ENCODE data around the gene FGGY. TPM values are rescaled to one million over a fixed set of nuclear protein-coding genes. Genes with fewer than 3 reads are reported as not detected.

FGGY gene
- total RNA-seq, 2 experiments from 2014 or later: 6.6 to 9.7 TPM

- H3K36me3 Mint-ChIP-seq: no peaks in the 10 kb centered on the region
- H3K27ac Mint-ChIP-seq: no peak overlapping the region
- no peak for DNase-seq
- H3K27me3 Mint-ChIP-seq: peaks cover 8% of the 10 kb centered on the region
- H3K4me1 Mint-ChIP-seq: no peaks in the 10 kb centered on the region
- no peaks in the 10 kb centered on the region for H3K9me3 Mint-ChIP-seq
- H3K4me3 Mint-ChIP-seq: no peak overlapping the region
Measured at GRCh38 chr1:59804301-59804700, 507.4 kb downstream of the FGGY start.

GRCh38 chr1:59805554-59805953 lies 508.7 kb downstream of the FGGY start:
- no peaks in the 10 kb centered on the region for H3K4me1 Mint-ChIP-seq
- no peaks in the 10 kb centered on the region for H3K9me3 Mint-ChIP-seq
- DNase-seq: no peak
- H3K4me3 Mint-ChIP-seq: no peak overlapping the region
- peaks cover 8% of the 10 kb centered on the region for H3K27me3 Mint-ChIP-seq
- H3K27ac Mint-ChIP-seq: no peak overlapping the region
- H3K36me3 Mint-ChIP-seq: no peaks in the 10 kb centered on the region
